Measurements from ENCODE around the gene TMEM63A. TPM values are rescaled to one million over a fixed set of nuclear protein-coding genes. Genes with fewer than 3 reads are reported as not detected.

The TMEM63A gene
- total RNA-seq, 1 donor from 2014 or later: 38.1 TPM

DNA sequence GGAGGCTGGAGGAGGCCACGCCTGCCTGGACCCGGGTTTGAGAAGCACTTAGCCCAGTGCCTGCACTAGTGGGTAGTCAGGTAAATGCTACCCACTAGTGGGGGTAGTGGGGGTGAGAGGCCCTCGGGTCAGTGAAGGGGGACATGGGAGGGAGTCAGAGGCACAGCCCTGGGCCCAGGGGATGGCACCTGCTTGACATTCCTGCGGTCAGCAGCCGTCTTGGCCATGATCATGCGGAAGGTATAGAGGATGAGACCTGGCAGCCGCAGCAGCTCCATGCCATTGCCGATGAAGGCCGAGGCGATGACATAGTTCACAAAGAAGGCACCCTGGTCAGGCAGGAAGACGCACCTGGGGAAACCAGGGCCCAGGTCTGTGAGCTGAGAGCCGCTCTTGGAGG is 28.7 kb downstream of the TMEM63A start:
- H3K27ac ChIP-seq: no peak overlapping the region
- H3K36me3 ChIP-seq: peaks cover 0 to 58% of the 10 kb centered on the region in 2 donors
- intact Hi-C loops (cut with DNase I): no loop called here
- TF ChIP-seq POLR2AphosphoS5 (IDR thresholded peaks at IDR 0.05; ENCODE audit: insufficient read depth in 1 of 2, low read depth in 1 of 2) (no peak), POLR2A (IDR thresholded peaks at IDR 0.05) (no peak)
- TF ChIP-seq, protein P1, sequence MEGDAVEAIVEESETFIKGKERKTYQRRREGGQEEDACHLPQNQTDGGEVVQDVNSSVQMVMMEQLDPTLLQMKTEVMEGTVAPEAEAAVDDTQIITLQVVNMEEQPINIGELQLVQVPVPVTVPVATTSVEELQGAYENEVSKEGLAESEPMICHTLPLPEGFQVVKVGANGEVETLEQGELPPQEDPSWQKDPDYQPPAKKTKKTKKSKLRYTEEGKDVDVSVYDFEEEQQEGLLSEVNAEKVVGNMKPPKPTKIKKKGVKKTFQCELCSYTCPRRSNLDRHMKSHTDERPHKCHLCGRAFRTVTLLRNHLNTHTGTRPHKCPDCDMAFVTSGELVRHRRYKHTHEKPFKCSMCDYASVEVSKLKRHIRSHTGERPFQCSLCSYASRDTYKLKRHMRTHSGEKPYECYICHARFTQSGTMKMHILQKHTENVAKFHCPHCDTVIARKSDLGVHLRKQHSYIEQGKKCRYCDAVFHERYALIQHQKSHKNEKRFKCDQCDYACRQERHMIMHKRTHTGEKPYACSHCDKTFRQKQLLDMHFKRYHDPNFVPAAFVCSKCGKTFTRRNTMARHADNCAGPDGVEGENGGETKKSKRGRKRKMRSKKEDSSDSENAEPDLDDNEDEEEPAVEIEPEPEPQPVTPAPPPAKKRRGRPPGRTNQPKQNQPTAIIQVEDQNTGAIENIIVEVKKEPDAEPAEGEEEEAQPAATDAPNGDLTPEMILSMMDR (IDR thresholded peaks at IDR 0.05): no peak
- no peak overlapping the region for H3K4me3 ChIP-seq
- H3K27me3 ChIP-seq: no peaks in the 10 kb centered on the region
- DNase-seq (ENCODE audit: extremely low spot score in 2 of 2): no peak
- H3K9me3 ChIP-seq: no peaks in the 10 kb centered on the region
- H3K4me1 ChIP-seq: no peaks in the 10 kb centered on the region

DNA sequence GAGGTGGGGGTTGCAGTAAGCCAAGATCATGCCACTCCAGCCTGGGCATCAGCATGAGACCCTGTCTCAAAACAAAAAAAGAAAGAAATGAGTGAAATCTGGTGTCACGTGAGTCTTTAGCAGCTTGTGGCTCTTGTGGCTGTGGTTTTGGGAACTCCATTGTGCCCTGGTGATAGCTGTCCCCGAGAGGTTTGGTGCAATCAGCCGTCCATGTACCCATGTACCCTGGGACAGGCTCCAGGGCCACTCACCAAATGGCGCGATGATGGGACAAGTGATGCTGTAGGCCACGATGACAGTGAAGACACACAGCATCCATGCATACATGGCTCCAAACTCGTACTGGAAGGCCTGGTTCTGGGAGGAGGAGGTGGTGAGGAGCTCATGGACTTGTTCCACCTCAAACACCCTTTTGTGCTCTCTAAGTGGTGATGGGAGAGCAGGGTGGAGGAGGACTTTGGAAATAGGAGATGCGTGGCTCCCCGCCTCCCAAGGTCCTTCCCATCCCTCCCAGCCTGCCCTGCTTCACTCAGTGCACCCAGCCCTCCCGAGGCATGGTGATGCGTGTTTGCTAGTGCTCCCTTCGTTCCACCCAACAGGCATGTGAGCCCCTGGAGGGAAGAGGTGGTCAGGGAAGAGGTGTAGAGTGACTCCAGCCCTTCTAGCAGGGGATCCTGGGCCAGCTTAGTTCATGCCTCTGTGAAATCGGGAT is 29.6 kb downstream of the TMEM63A start:
- Histone ChIP-seq H3K9me3 (no peaks in the 10 kb centered on the region), H3K4me1 (peaks cover 3% of the 10 kb centered on the region), H3K4me3 (no peak overlapping the region), H3K27ac (no peak overlapping the region), H3K27me3 (no peaks in the 10 kb centered on the region), H3K36me3 (peaks cover 0 to 65% of the 10 kb centered on the region in 2 donors)
- TF ChIP-seq, protein P1 (IDR thresholded peaks at IDR 0.05): no peak
- TF ChIP-seq POLR2A (IDR thresholded peaks at IDR 0.05): no peak
- TF ChIP-seq POLR2AphosphoS5 (IDR thresholded peaks at IDR 0.05; ENCODE audit: insufficient read depth in 1 of 2, low read depth in 1 of 2): no peak
- intact Hi-C loops (cut with DNase I): no loop called here
- DNase-seq (ENCODE audit: extremely low spot score in 2 of 2): no peak

DNA sequence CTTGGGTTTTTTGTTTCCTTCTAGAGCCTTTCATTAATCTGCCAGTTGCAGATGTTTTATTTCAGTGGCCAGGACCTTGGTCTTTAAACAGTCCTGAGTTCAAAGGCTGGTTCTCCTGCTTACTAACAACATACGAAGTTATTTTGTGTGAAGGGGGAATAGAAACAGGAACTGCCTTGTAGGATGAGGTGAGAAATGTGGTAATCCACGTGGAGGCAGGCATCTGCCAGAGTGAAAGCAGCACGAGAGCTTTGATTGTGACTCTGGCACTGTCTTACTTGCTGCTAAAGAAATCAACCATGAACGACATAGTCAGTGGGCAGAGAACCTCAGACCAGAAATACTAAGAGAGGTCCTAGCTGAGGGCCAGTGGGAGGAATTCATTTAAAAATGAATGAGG is 30.4 kb downstream of the TMEM63A start:
- Histone ChIP-seq H3K9me3 (no peaks in the 10 kb centered on the region), H3K27me3 (no peaks in the 10 kb centered on the region), H3K36me3 (peaks cover 0 to 66% of the 10 kb centered on the region in 2 donors), H3K27ac (peak overlapping the region; percentile 4), H3K4me1 (peaks cover 5% of the 10 kb centered on the region), H3K4me3 (no peak overlapping the region)
- no peak for TF ChIP-seq POLR2A (IDR thresholded peaks at IDR 0.05)
- TF ChIP-seq, protein P1 (IDR thresholded peaks at IDR 0.05): no peak
- TF ChIP-seq POLR2AphosphoS5 (IDR thresholded peaks at IDR 0.05; ENCODE audit: insufficient read depth in 1 of 2, low read depth in 1 of 2): no peak
- intact Hi-C loops (cut with DNase I): no loop called here
- DNase-seq (ENCODE audit: extremely low spot score in 2 of 2): no peak

DNA sequence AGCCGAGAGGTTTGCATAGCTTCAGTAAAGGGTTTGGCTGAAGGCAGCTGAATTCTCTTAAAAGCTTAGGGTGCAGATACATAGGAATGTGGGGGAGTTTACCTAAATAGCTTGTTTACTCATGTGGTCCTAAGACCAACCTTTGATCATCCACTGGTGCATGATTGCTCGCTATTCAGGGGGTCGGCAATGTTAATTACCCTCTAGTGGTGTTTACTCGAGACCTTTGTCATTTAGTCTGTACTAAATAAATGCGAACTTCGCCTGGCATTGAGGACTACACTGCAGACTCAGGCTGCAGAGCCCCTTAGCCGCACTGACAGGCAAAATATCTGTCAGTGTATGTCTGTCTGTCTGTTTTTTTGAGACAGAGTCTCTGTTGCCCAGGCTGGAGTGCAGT is 31.8 kb downstream of the TMEM63A start:
- no peaks in the 10 kb centered on the region for H3K27me3 ChIP-seq
- H3K9me3 ChIP-seq: no peaks in the 10 kb centered on the region
- H3K4me1 ChIP-seq: peaks cover 17% of the 10 kb centered on the region
- H3K36me3 ChIP-seq: peaks cover 0 to 64% of the 10 kb centered on the region in 2 donors
- H3K27ac ChIP-seq: peak overlapping the region; percentile 4
- no peak overlapping the region for H3K4me3 ChIP-seq
- DNase-seq (ENCODE audit: extremely low spot score in 2 of 2): no peak
- TF ChIP-seq POLR2A (IDR thresholded peaks at IDR 0.05): no peak
- no peak for TF ChIP-seq POLR2AphosphoS5 (IDR thresholded peaks at IDR 0.05; ENCODE audit: insufficient read depth in 1 of 2, low read depth in 1 of 2)
- TF ChIP-seq, protein P1 (IDR thresholded peaks at IDR 0.05): no peak
- intact Hi-C loops (cut with DNase I): no loop called here

DNA sequence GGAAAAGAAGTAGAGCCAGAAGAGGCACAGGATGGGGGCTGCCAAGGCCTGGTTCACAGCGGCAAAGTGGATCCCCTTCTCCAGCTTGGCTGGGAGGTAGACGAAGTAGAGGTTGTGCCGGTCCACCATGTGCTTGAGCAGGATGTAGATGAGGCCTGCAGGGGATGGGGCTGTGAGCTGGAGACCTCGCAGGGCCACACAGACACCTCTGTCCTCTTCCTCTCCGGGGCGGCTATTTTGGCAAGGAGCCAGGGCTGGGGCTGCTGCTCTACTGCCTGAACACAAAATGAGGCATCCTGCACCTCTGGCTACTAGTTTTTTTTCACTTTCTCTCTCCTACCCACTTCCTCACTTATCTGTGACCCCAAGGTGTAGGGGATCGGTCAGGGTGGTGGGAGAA is 32.3 kb downstream of the TMEM63A start:
- no peaks in the 10 kb centered on the region for H3K27me3 ChIP-seq
- no peak overlapping the region for H3K4me3 ChIP-seq
- no peak for DNase-seq (ENCODE audit: extremely low spot score in 2 of 2)
- peaks cover 0 to 60% of the 10 kb centered on the region in 2 donors for H3K36me3 ChIP-seq
- peak overlapping the region; percentile 56 for H3K27ac ChIP-seq
- no peak for TF ChIP-seq POLR2AphosphoS5 (IDR thresholded peaks at IDR 0.05; ENCODE audit: insufficient read depth in 1 of 2, low read depth in 1 of 2)
- no peak for TF ChIP-seq POLR2A (IDR thresholded peaks at IDR 0.05)
- TF ChIP-seq, protein P1 (IDR thresholded peaks at IDR 0.05): no peak
- no peaks in the 10 kb centered on the region for H3K9me3 ChIP-seq
- H3K4me1 ChIP-seq: peaks cover 21% of the 10 kb centered on the region
- intact Hi-C loops (cut with DNase I): loop anchor here (5.0 to 10.0 kb wide), 3 partner anchors 73 to 375 kb away; partner anchors contain the start of gene SRP9
